SU-DHL-6 (cell line): ENCODE data around the gene ADAM19.

ENCODE experiments used
- EZH2phosphoT487 ChIP-seq: fragments of 200-600 bp; sonication (generic), shearing (Covaris generic); conservative IDR thresholded peaks from 2 replicates; pipeline ENCODE4 v1.6.1; 2018; ENCODE audit warnings: mild to moderate bottlenecking, antibody characterized with exemption, low read length, moderate library complexity, mixed read lengths
- TF ChIP-seq, protein P1 (sequence below): fragments of 200-600 bp; sonication (generic); IDR thresholded peaks from one replicate; pipeline ENCODE4 v1.5.1; 2017; ENCODE audit warnings: antibody characterized with exemption, mild to moderate bottlenecking, low read length, moderate library complexity; ENCODE audit not compliant: insufficient read depth, poor library complexity, severe bottlenecking

DNA sequence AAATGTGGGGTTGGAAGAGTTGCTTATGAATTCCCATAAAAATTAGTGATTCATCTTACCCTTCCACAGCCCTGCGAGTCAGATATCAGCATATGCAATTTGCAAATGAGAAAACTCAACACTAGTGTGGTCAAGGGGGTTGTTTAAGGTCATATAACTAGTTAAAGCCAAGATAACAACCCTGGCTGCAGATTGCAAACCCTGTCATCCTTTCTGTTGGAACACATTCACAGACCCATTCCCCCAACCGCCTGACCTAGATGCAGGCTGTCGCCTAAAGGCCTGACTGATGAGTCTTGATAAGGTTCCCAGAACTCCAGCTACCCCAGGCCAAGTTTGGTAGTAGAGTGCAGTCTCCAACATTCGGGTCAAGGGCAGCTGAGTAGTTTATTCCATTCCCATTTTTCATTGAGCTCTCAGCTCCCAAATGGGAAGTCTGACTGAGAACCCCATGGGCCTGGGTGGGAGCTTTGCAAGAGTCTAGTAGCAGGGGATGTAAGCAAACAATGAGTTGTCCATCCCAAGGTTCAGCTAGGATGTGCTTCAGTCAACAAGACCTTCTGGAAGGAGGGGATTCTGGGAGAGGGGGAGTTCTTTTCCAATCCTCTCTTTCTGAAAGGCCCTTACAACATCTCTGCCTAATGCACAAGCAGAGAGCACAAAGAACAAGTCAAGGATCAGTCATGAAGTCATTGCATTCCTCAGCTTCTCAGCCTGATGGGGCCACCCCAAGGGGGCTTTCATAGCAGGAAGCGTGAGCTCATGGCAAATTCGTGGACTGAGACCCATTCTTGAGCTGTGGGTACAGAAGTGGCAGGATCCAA, 40.3 kb downstream of the ADAM19 start:
- TF ChIP-seq, protein P1, sequence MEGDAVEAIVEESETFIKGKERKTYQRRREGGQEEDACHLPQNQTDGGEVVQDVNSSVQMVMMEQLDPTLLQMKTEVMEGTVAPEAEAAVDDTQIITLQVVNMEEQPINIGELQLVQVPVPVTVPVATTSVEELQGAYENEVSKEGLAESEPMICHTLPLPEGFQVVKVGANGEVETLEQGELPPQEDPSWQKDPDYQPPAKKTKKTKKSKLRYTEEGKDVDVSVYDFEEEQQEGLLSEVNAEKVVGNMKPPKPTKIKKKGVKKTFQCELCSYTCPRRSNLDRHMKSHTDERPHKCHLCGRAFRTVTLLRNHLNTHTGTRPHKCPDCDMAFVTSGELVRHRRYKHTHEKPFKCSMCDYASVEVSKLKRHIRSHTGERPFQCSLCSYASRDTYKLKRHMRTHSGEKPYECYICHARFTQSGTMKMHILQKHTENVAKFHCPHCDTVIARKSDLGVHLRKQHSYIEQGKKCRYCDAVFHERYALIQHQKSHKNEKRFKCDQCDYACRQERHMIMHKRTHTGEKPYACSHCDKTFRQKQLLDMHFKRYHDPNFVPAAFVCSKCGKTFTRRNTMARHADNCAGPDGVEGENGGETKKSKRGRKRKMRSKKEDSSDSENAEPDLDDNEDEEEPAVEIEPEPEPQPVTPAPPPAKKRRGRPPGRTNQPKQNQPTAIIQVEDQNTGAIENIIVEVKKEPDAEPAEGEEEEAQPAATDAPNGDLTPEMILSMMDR, result no peak
- no peak for TF ChIP-seq EZH2phosphoT487
